ENCODE data around the gene TBC1D30. TPM values are rescaled to one million over a fixed set of nuclear protein-coding genes. Genes with fewer than 3 reads are reported as not detected.

Gene TBC1D30
- total and polyA plus RNA-seq, 7 experiments from 2014 or later: 0.13 to 1.5 (median 0.49) TPM; not detected in 1

DNA sequence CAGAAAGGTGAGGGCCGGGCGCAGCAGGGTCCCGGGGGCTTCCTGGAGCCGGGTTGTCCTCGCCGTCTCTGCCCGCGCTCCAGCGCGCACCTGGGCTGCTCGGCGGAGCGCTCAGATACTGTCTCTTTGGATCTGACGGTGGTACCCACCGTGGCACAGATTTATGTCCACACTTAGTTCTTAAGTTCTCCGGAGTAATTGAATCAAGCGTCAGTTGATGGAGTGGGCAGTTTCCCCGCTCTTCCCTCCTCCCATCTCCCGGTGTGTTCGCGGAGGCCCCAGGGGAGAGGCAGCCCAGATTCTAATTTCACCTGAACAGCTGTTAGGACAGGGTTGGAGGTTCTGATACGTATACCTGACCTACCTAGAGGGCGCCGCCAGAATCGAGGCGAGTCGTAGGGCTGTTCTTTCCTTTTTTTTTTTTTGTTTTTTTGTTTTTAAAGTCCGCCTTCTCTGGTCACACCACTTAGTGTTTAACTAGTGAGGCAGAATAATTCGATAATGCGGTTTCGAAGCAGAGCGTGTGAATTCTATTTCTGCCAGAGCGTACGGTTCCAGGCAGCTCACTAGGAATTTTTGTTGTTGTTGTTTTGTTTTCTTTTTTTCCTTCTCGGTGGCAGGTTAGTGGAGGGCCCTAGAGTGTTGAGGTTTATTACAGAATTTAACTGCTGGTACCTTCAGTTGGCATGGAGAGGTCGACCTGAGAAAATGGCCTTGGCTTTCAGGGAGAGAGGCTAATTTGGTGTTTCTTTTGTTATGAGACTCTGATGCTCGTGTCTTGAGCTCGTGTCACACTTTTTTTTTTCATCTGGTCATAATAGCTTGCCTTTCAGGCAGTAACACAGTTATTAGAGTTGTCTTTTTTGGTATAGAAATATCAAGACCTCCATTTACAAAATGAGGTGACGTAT lies 42.9 kb upstream of the TBC1D30 start:
- H3K4me3 Mint-ChIP-seq: peak overlapping the region; percentile 66 to 90 (median 86)
- H3K27me3 Mint-ChIP-seq: peaks cover 72 to 82% (median 76%) of the 10 kb centered on the region in 5 donors

DNA sequence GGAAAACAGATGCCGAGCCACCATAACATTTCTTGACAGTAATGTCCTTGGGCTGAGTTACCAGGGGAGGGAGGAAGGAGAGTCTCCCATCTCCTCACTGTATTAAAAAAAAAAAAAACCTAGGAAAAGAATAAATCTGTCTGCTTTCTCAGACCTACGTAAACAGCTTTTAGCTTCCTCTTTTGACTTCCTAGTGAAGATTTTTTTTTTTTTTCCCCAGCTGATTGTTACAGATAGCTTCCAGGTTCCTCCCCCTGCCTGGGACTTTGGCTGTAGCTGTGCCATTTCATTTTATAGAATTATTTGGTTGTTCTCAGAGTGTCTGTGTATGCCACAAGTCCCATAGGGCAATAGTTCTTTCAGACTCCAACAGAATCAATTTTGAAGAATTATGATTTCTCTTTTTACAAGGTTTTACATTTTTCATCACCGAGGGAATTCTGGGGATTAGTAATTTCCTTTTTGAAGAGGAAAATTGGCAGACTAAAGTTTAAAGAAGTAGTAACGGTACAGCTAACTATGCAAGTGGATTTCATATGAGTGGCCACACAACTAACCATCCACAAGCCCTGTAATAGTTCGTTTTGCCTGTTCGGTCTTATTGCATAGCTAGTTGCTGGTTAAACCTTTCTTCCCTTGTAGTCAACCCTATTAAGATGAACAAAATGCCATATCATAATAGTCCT lies 42.1 kb upstream of the TBC1D30 start:
- peaks cover 15 to 21% (median 18%) of the 10 kb centered on the region in 7 donors for H3K4me1 Mint-ChIP-seq
- peaks cover 68 to 74% (median 68%) of the 10 kb centered on the region in 5 donors for H3K27me3 Mint-ChIP-seq
- H3K4me3 Mint-ChIP-seq: peak overlapping the region in 9 of 10 donors; percentile 66 to 90 (median 86)
- intact Hi-C loops (cut with micrococcal nuclease): no loop called here
- Histone ChIP-seq H3K27me3 (ENCODE audit: control insufficient read depth in 2 of 2, insufficient read depth in 2 of 2, low read length in 2 of 2) (peaks cover 24 to 31% of the 10 kb centered on the region in 2 donors), H3K4me1 (ENCODE audit: control insufficient read depth in 2 of 2, insufficient read depth in 2 of 2, low read length in 2 of 2) (peaks cover 6 to 14% of the 10 kb centered on the region in 2 donors), H3K4me3 (ENCODE audit: low read length) (no peak overlapping the region), H3K36me3 (ENCODE audit: control insufficient read depth in 2 of 3, insufficient read depth in 3 of 3, low read length in 3 of 3) (no peaks in the 10 kb centered on the region), H3K9me3 (ENCODE audit: control insufficient read depth in 2 of 3, low read length in 3 of 3) (no peaks in the 10 kb centered on the region), H3K27ac (ENCODE audit: low read depth, low read length) (no peak overlapping the region)
- ATAC-seq (peak; percentile 40), DNase-seq (no peak)
- CTCF ChIA-PET: interaction anchor here (0.6 kb wide), 1 partner anchor 15 kb away, joined by 3 read pairs; no protein-coding TSS in a partner anchor
- no peak overlapping the region for H3K27ac Mint-ChIP-seq
- peaks cover 1 to 17% (median 10%) of the 10 kb centered on the region in 11 donors for H3K9me3 Mint-ChIP-seq
- peaks cover 0 to 13% (median 4%) of the 10 kb centered on the region in 5 donors for H3K36me3 Mint-ChIP-seq
- POLR2A ChIA-PET: interaction anchor here (0.5 kb wide), 1 partner anchor 437 kb away, joined by 3 read pairs; no protein-coding TSS in a partner anchor

More for the DNA sequence above, 42.9 kb upstream of the TBC1D30 start:
- Histone ChIP-seq H3K36me3 (ENCODE audit: control insufficient read depth in 2 of 3, insufficient read depth in 3 of 3, low read length in 3 of 3) (no peaks in the 10 kb centered on the region), H3K9me3 (ENCODE audit: control insufficient read depth in 2 of 3, low read length in 3 of 3) (no peaks in the 10 kb centered on the region), H3K4me1 (ENCODE audit: control insufficient read depth in 2 of 2, insufficient read depth in 2 of 2, low read length in 2 of 2) (peaks cover 6 to 14% of the 10 kb centered on the region in 2 donors), H3K4me3 (ENCODE audit: low read length) (peak overlapping the region; percentile 25), H3K27ac (ENCODE audit: low read depth, low read length) (no peak overlapping the region), H3K27me3 (ENCODE audit: control insufficient read depth in 2 of 2, insufficient read depth in 2 of 2, low read length in 2 of 2) (peaks cover 24 to 31% of the 10 kb centered on the region in 2 donors)
- DNase-seq (peak in 2 of 9 donors; percentile 10 to 12), ATAC-seq (peak; percentile 48)
- CTCF ChIA-PET: no interaction called here
- peaks cover 0 to 13% (median 7%) of the 10 kb centered on the region in 5 donors for H3K36me3 Mint-ChIP-seq
- peaks cover 3 to 25% (median 12%) of the 10 kb centered on the region in 11 donors for H3K9me3 Mint-ChIP-seq
- POLR2A ChIA-PET: interaction anchor here (0.5 to 0.9 kb wide), 2 partner anchors 8 to 437 kb away, joined by 3 read pairs; no protein-coding TSS in a partner anchor
- no peak overlapping the region for H3K27ac Mint-ChIP-seq
- peaks cover 15 to 21% (median 18%) of the 10 kb centered on the region in 7 donors for H3K4me1 Mint-ChIP-seq
- intact Hi-C loops (cut with micrococcal nuclease): loop anchor here in 1 of 2 donors (1.0 kb wide), 1 partner anchor 22 kb away; the partner anchor contains the start of gene GNS

DNA sequence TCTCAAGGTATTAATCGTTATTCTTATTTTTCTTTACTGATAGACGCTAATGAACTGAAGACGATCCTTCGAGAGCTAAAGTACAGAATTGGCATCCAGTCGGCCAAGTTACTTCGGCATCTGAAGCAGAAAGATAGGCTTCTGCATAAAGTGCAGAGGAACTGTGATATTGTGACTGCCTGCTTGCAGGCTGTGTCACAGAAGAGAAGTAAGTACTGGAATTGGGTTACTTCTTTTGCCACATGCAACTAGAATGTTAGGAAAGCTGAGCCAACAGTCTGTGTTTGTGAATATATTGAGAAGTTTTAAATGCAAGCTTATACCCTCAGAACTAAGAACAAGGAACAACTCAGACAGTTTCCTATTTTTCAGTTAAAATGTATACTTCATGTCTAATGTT lies 38.6 kb upstream of the TBC1D30 start:
- no peak for DNase-seq
- no peak overlapping the region for H3K27ac ChIP-seq (ENCODE audit: low read depth, low read length)
- ChIA-PET CTCF (interaction anchor here (0.7 kb wide), 1 partner anchor 20 kb away, joined by 3 read pairs; no protein-coding TSS in a partner anchor), POLR2A (no interaction called here)
- Mint-ChIP-seq H3K9me3 (peaks cover 0 to 4% (median 0%) of the 10 kb centered on the region in 11 donors), H3K36me3 (peaks cover 0 to 6% (median 4%) of the 10 kb centered on the region in 5 donors), H3K27ac (no peak overlapping the region), H3K27me3 (peaks cover 39 to 70% (median 41%) of the 10 kb centered on the region in 5 donors), H3K4me1 (peaks cover 12 to 15% (median 14%) of the 10 kb centered on the region in 7 donors), H3K4me3 (no peak overlapping the region)
- no peak overlapping the region for H3K4me3 ChIP-seq (ENCODE audit: low read length)
- peaks cover 17 to 20% of the 10 kb centered on the region in 2 donors for H3K27me3 ChIP-seq (ENCODE audit: control insufficient read depth in 2 of 2, insufficient read depth in 2 of 2, low read length in 2 of 2)
- ATAC-seq: no peak
- no peaks in the 10 kb centered on the region for H3K36me3 ChIP-seq (ENCODE audit: control insufficient read depth in 2 of 3, insufficient read depth in 3 of 3, low read length in 3 of 3)
- no peaks in the 10 kb centered on the region for H3K9me3 ChIP-seq (ENCODE audit: control insufficient read depth in 2 of 3, low read length in 3 of 3)
- H3K4me1 ChIP-seq (ENCODE audit: control insufficient read depth in 2 of 2, insufficient read depth in 2 of 2, low read length in 2 of 2): peaks cover 6 to 14% of the 10 kb centered on the region in 2 donors
- intact Hi-C loops (cut with micrococcal nuclease): no loop called here

DNA sequence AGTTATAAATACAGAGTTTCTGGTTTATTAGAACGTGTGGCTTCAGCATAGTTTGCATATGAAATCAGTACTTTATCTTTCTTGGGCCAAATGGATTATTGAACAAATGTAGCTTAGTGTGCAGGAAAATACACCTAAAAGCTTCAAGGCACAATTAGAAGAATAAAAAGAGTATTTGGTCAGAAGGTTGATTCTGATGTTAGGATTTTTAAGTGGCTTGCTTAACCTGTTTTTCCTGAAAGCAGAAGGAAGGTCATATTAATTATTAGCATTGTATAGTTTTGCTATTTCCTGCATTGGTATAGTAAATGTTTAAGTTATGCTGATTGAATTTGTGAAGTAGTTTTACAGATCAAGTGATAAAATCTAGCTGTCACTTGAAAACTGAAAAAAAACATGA lies 34.3 kb upstream of the TBC1D30 start:
- H3K4me3 Mint-ChIP-seq: no peak overlapping the region
- intact Hi-C loops (cut with micrococcal nuclease): loop anchor here in 1 of 2 donors (10.0 kb wide), 1 partner anchor 1195 kb away; no protein-coding TSS in a partner anchor
- H3K4me1 Mint-ChIP-seq: no peaks in the 10 kb centered on the region
- H3K9me3 Mint-ChIP-seq: peaks cover 0 to 2% (median 0%) of the 10 kb centered on the region in 11 donors
- H3K27me3 ChIP-seq (ENCODE audit: control insufficient read depth in 2 of 2, insufficient read depth in 2 of 2, low read length in 2 of 2): no peaks in the 10 kb centered on the region
- no peaks in the 10 kb centered on the region for H3K4me1 ChIP-seq (ENCODE audit: control insufficient read depth in 2 of 2, insufficient read depth in 2 of 2, low read length in 2 of 2)
- ATAC-seq (no peak), DNase-seq (no peak)
- H3K36me3 ChIP-seq (ENCODE audit: control insufficient read depth in 2 of 3, insufficient read depth in 3 of 3, low read length in 3 of 3): no peaks in the 10 kb centered on the region
- POLR2A ChIA-PET: interaction anchor here (1.3 kb wide), 1 partner anchor 9 kb away, joined by 3 read pairs; no protein-coding TSS in a partner anchor
- H3K4me3 ChIP-seq (ENCODE audit: low read length): no peak overlapping the region
- H3K36me3 Mint-ChIP-seq: peaks cover 0 to 5% (median 0%) of the 10 kb centered on the region in 5 donors
- no peaks in the 10 kb centered on the region for H3K9me3 ChIP-seq (ENCODE audit: control insufficient read depth in 2 of 3, low read length in 3 of 3)
- CTCF ChIA-PET: interaction anchor here (0.7 kb wide), 1 partner anchor 10 kb away, joined by 3 read pairs; no protein-coding TSS in a partner anchor
- H3K27ac ChIP-seq (ENCODE audit: low read depth, low read length): no peak overlapping the region
- H3K27me3 Mint-ChIP-seq: peaks cover 5 to 45% (median 6%) of the 10 kb centered on the region in 5 donors
- no peak overlapping the region for H3K27ac Mint-ChIP-seq

DNA sequence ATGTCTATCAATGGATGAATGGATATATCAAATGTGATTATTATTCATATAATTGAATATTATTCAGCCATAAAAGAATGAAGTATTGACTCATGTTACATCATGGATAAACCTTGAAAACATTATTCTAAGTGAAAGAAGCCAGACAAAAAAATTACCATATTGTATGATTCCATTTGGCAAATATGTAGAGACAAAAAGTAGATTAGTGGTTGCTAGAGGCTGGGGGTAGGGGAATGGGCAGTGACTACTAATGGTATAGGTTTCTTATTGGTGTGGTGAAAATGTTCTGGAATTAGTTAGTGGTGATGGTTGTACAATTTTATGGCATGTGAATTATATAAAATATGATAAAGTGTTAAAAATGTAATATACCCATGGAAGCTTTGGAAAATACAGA lies 33.4 kb upstream of the TBC1D30 start:
- intact Hi-C loops (cut with micrococcal nuclease): loop anchor here in 1 of 2 donors (10.0 kb wide), 1 partner anchor 1194 kb away; no protein-coding TSS in a partner anchor
- H3K27me3 Mint-ChIP-seq: peaks cover 0 to 40% (median 0%) of the 10 kb centered on the region in 5 donors
- ATAC-seq (no peak), DNase-seq (no peak)
- H3K9me3 Mint-ChIP-seq: peaks cover 0 to 2% (median 0%) of the 10 kb centered on the region in 11 donors
- Histone ChIP-seq H3K27me3 (ENCODE audit: control insufficient read depth in 2 of 2, insufficient read depth in 2 of 2, low read length in 2 of 2) (no peaks in the 10 kb centered on the region), H3K4me3 (ENCODE audit: low read length) (no peak overlapping the region), H3K4me1 (ENCODE audit: control insufficient read depth in 2 of 2, insufficient read depth in 2 of 2, low read length in 2 of 2) (no peaks in the 10 kb centered on the region), H3K9me3 (ENCODE audit: control insufficient read depth in 2 of 3, low read length in 3 of 3) (no peaks in the 10 kb centered on the region), H3K27ac (ENCODE audit: low read depth, low read length) (no peak overlapping the region), H3K36me3 (ENCODE audit: control insufficient read depth in 2 of 3, insufficient read depth in 3 of 3, low read length in 3 of 3) (no peaks in the 10 kb centered on the region)
- no peaks in the 10 kb centered on the region for H3K4me1 Mint-ChIP-seq
- H3K27ac Mint-ChIP-seq: no peak overlapping the region
- no peak overlapping the region for H3K4me3 Mint-ChIP-seq
- ChIA-PET CTCF (no interaction called here), POLR2A (no interaction called here)
- H3K36me3 Mint-ChIP-seq: peaks cover 0 to 5% (median 0%) of the 10 kb centered on the region in 5 donors

DNA sequence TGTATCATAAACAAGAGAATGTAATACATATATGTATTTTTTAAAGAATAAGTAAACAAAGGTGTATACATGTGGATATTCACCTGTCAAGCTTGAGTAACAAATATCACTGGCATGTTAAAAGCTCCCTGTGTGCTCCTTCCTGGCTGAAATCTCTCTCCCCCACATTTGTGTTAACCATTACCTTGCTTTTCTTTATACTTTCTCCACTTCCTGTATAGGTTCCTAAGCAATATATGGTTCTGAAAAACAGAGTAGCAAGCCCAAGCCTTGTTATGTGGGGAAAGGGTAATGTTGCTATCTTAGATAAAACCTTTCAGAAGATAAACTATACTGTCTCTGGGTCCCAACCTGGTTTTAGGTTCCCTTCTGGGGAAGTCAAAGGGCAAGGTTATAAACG lies 32.3 kb upstream of the TBC1D30 start:
- H3K4me1 Mint-ChIP-seq: no peaks in the 10 kb centered on the region
- no peak overlapping the region for H3K27ac Mint-ChIP-seq
- peaks cover 0 to 2% (median 0%) of the 10 kb centered on the region in 11 donors for H3K9me3 Mint-ChIP-seq
- H3K4me3 ChIP-seq (ENCODE audit: low read length): no peak overlapping the region
- ATAC-seq (no peak), DNase-seq (no peak)
- intact Hi-C loops (cut with micrococcal nuclease): loop anchor here in 1 of 2 donors (1.0 to 10.0 kb wide), 2 partner anchors 11 to 1193 kb away; no protein-coding TSS in a partner anchor
- no peaks in the 10 kb centered on the region for H3K9me3 ChIP-seq (ENCODE audit: control insufficient read depth in 2 of 3, low read length in 3 of 3)
- no peaks in the 10 kb centered on the region for H3K36me3 ChIP-seq (ENCODE audit: control insufficient read depth in 2 of 3, insufficient read depth in 3 of 3, low read length in 3 of 3)
- H3K27me3 ChIP-seq (ENCODE audit: control insufficient read depth in 2 of 2, insufficient read depth in 2 of 2, low read length in 2 of 2): no peaks in the 10 kb centered on the region
- peaks cover 0 to 43% (median 0%) of the 10 kb centered on the region in 5 donors for H3K27me3 Mint-ChIP-seq
- H3K4me1 ChIP-seq (ENCODE audit: control insufficient read depth in 2 of 2, insufficient read depth in 2 of 2, low read length in 2 of 2): no peaks in the 10 kb centered on the region
- ChIA-PET POLR2A (no interaction called here), CTCF (no interaction called here)
- no peak overlapping the region for H3K27ac ChIP-seq (ENCODE audit: low read depth, low read length)
- H3K4me3 Mint-ChIP-seq: no peak overlapping the region
- H3K36me3 Mint-ChIP-seq: peaks cover 0 to 5% (median 0%) of the 10 kb centered on the region in 5 donors

Data from naive thymus-derived CD4-positive, alpha-beta T cell (primary cell).